T-helper 9 cell (primary cell): ENCODE data around the gene SYNE2.
"Not testable (repeated sequence)": the region's sequence is repeated elsewhere in the genome, so short reads cannot be mapped to it uniquely, and the experiment has no call there.

ENCODE experiments used
- DNase-seq: peaks from one replicate; pipeline ENCODE4 v3.0.0-alpha.2; 2020

SYNE2 gene

GRCh38 chr14:64081174-64081746 lies 228.5 kb downstream of the SYNE2 start:
- no peak for DNase-seq

GRCh38 chr14:64082837-64083236 lies 230.0 kb downstream of the SYNE2 start:
- no peak for DNase-seq

GRCh38 chr14:64088647-64088964 lies 235.8 kb downstream of the SYNE2 start:
- DNase-seq, result no peak

GRCh38 chr14:64089920-64090319 lies 237.1 kb downstream of the SYNE2 start:
- DNase-seq, result no peak

GRCh38 chr14:64091217-64091616 lies 238.4 kb downstream of the SYNE2 start:
- DNase-seq, result no peak

- no peak for DNase-seq
Observed at GRCh38 chr14:64092338-64092737, 239.5 kb downstream of the SYNE2 start.

GRCh38 chr14:64092940-64093339 lies 240.1 kb downstream of the SYNE2 start:
- no peak for DNase-seq

GRCh38 chr14:64095620-64096019 lies 242.8 kb downstream of the SYNE2 start:
- no peak for DNase-seq

GRCh38 chr14:64098120-64098519 lies 245.3 kb downstream of the SYNE2 start:
- no peak for DNase-seq

- no peak for DNase-seq
Observed at GRCh38 chr14:64107438-64107837, 254.6 kb downstream of the SYNE2 start.

GRCh38 chr14:64109819-64110554 lies 257.2 kb downstream of the SYNE2 start:
- DNase-seq, result no peak

GRCh38 chr14:64110802-64111201 lies 258.0 kb downstream of the SYNE2 start:
- no peak for DNase-seq

GRCh38 chr14:64112867-64113678 lies 260.3 kb downstream of the SYNE2 start:
- no peak for DNase-seq

GRCh38 chr14:64114166-64114565 lies 261.4 kb downstream of the SYNE2 start:
- no peak for DNase-seq

- DNase-seq, result no peak
Observed at GRCh38 chr14:64114796-64115195, 262.0 kb downstream of the SYNE2 start.

- DNase-seq, result no peak
Observed at GRCh38 chr14:64115401-64115800, 262.6 kb downstream of the SYNE2 start.

GRCh38 chr14:64117671-64118402 lies 265.0 kb downstream of the SYNE2 start:
- no peak for DNase-seq

- not testable (repeated sequence) for DNase-seq
Observed at GRCh38 chr14:64118403-64118742, 265.6 kb downstream of the SYNE2 start.

GRCh38 chr14:64118892-64119291 lies 266.1 kb downstream of the SYNE2 start:
- no peak for DNase-seq

GRCh38 chr14:64119500-64119899 lies 266.7 kb downstream of the SYNE2 start:
- DNase-seq, result no peak

GRCh38 chr14:64119980-64120379 lies 267.2 kb downstream of the SYNE2 start:
- DNase-seq, result no peak

GRCh38 chr14:64123241-64123822 lies 270.5 kb downstream of the SYNE2 start:
- no peak for DNase-seq

- DNase-seq, result no peak
Observed at GRCh38 chr14:64125270-64125669, 272.5 kb downstream of the SYNE2 start.
